Measurements from ENCODE around the gene SLC39A3.
A peak's percentile ranks its signal among the peaks of the same experiment; 100 is the strongest.

SLC39A3 gene

DNA sequence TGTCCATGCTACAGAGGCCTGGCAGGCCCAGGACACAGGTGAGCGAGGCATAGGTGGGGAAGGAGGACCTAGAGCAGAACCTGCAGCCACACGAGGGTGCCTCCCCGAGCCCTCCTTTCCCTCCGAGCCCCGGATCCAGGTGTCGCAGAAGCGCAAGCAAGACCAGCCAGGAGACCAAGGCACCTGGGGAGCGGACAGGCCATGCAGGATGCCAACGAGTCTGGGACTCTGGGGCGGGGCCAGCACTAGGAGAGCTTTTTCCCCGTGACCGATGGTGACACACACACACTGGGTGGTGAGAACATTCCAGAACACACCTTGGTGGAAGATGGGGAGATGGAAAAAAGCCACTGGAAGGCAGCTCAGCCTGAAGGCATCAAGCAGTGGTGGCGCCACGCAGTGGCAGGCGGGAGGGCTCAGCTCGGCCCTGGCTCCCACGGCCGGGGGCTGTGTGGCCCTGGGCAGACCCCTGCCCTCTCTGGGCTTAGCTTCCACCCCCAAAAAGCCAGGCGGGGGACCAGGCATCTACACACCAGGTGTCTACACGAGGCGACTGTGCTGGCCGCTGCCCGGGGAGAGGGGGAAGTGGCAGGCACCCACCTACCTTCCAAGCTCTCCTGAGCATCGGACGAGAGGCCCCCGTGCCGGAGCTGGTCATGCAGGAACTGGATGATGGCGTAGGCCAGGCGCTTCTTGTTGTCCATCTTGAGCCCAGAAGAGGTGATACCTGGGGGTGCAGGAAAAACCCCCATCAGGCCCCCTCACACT is 28.7 kb upstream of the SLC39A3 start:
- peak; percentile 10 for DNase-seq (ENCODE audit: low spot score)

DNA sequence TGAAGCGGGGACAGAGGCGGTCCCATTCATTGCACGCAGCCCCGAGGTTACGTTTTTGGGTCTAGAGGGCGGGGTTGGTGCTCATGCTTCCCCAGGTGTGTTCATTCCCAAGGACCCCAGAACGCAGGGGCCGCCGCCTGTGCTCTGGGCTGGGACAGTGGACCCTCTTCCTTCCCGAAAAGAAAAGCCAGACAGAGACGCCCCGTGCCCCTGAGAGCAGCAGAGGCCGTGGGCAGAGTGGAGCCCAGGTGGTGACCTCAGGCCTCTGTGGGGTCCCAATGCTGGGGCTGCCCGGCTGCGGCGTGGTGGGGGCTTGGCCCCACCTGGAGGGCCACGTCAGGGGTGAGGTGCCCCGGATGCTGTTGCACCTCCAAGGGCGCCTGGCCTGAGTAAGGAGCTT is 27.9 kb upstream of the SLC39A3 start:
- DNase-seq (ENCODE audit: low spot score) = no peak

DNA sequence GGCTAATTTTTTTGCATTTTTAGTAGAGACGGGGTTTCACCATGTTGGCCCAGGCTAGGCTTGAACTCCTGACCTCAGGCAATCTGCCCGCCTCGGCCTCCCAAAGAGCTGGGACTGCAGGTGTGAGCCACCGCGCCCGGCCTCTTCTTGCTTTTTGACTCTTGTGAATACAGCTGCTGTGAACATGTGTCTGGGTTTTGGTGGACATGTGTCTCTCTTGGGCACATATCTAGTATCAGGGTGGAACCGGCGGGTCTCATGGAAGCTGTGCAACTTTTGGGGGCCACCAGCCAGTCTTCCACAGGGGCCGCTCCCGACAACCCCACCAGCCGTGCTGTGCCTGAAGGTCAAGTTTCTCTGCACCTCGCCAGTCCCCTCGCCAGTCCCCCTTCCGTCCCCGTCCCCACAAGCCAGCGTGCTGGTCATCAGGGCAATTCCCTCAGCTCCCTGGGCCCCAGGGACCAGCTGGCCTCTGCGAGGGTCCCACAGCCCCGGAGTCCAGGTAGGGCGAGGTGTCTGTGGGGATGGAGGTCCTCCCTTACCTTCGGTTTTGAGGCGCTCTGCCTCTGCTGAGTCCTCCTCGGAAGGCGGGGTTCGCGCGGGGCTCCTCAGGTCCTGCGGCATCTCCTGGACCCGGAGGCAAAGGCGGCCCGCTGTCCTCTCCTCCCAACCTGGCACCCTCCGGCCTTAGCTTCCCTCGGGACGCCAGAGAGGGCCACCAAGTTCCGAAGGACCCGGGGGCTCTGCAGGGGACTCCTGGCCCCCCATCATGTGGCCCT is 27.0 kb upstream of the SLC39A3 start:
- no peak for DNase-seq (ENCODE audit: low spot score)

DNA sequence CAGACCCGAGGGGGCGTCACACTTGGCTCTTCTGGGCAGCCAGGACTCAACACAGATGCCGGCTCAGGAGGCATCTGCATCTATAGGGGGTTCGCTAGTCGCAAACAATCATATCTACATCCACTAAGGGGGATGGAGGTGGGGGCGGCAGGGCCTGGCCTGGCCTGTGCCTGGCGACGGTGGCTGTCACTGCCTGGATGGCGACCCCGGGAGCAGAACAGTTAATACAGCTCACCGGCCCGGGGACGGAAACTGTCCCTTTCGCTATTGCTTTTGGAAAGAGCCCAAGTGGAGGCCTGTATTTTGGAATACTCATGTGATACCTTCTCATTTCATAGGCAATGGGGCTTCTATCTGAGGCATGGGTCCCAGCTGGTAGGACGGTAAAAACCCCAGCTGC is 25.6 kb upstream of the SLC39A3 start:
- DNase-seq (ENCODE audit: low spot score) = no peak

DNA sequence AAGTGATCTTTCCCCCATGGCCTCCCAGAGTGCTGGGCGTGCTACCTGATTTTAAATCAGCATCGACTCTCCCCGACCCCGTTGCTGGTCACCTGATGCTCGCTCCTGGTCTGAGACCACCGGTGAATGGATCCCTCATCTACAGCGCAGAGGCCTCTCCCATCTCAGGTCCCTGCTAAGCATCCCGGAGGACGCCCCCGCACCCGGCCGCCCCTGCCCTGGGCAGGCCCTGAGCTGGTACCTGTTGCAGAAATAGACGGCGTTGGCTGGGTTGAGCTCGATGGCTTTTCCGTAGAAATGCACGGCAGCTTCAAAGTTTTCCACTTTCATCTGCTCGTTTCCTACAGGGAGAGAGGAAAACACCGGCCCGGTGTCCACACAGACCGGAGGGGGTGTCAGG is 25.1 kb upstream of the SLC39A3 start:
- no peak for DNase-seq (ENCODE audit: low spot score)

DNA sequence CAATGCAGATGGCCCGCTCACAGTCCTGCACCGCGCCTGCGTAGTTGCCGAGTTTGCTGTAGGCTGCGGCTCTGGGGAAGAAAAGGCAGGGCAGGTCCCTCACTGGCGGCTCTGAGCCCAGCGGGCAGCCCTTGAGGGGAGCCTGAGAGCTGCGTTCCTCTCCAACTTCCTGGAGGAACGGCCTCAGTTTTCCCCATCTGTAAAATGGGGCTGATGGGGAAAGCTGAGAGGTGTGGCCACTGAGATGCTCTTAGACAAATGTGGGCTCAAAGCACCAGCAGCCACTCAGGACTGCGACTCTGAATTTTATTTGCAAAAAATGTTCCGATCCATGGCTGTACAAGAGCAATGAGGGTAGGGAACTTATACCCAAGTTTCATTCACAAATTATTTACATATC is 23.9 kb upstream of the SLC39A3 start:
- no peak for DNase-seq (ENCODE audit: low spot score)

DNA sequence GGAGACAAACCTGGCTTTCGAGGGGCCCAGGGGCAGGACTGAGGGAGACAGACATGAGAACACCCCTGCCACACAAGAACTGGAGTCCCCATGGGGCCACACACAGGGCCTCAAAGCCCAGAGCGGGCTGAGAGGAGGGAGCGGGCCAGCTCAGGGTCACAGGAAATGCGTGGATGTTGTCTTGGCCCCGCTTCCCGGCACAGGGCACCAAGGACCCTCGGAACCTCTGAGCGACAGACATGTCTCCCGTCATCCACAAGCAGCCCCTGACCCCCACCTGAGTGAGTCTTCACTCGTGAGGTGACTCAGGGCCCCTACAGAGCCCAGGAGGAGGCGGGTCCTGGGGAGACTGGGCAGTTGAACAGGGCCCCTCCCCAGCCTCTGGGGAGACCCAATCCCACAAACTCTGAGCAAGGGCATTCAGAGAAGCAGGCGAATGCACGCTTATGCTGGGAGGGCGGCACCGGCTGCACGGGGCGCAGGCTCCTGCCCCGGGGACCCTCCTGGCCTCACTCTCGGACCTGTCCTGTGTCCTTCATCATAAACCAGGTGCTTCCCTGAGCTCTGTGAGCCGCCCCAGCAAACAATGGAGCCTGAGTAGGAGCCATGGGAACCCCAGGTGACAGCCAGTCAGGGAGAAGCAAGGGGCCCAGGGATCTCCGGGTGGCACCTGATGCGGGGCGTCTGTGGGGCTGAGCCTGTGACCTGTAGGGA is 23.1 kb upstream of the SLC39A3 start:
- no peak for DNase-seq (ENCODE audit: low spot score)

DNA sequence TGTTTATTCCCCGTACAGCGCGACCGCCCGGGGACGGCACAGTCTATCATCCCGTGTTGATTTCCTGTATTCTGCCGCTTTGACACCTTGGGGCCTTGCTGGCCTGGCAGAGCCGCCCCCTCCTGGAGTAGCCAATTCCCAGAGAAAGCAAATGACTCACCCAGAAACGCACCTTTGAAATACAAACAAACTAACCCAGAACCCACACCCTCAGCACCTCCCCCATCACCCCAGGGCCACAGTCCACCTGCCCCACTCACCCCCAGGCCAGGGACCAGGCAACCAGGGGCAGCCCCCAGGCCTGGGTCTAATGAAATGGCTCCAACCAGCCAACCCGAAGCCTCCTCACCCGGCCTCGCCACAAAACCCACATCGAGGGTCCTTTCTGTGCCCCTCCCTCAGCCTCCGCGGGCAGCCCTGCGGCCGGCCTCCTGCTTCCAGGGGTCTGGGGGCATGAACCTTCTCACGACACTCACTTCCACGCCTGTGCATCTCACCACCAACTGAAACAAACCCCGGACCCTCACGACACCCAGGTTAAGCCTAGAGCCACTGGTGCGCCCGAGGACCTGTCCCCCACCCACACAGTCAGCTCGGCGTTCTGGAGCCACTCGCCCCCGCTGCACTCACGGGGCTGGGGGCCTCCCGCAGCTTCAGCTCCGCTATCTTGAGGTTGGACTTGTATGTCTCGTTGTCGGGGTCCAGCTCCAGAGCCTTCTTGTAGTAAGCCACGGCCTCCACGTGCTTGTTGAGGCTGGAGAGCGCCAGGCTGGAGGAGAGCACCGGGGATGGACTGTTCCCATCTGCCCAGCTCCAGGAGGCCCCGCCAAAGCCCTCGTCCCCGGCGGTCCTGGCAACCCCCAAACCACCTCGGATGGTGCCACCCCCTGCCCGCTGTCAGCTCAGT is 22.3 kb upstream of the SLC39A3 start:
- DNase-seq (ENCODE audit: low spot score) = no peak

DNA sequence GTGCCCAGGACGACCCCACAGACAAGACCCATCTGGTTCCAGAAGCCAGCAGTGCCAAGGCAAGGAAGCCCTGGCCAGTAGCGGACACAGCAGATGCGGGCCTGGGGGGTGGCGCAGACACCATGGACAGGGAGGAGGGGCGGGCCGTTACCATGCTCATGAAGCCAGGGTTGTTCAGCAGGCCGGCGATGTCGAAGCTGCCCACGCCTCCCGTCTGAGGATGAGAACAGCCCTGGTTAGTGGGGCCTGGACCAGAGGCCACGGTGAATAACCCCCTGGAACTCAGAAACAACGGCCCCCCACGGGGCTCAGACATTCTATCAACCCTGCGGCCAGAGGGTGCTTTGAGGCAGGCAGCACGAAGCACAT is 21.5 kb upstream of the SLC39A3 start:
- no peak for DNase-seq (ENCODE audit: low spot score)

DNA sequence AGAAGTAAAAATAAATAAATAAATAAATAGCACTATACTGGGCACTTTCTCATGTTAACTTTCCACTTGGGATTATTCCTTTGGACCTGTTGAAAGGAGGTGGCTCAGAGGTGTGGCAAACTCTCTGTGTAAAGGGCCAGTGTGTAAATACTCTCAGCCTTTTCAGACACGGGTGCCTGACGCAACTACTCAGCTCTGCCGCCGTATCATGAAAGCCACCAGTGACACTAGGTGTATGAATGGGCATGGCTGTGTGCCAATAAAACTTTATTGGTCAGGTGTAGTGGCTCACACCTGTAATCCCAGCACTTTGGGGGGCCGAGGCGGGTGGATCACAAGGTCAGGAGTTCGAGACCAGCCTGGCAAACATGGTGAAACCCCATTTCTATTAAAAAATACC is 20.1 kb upstream of the SLC39A3 start:
- DNase-seq (ENCODE audit: low spot score) = no peak

DNA sequence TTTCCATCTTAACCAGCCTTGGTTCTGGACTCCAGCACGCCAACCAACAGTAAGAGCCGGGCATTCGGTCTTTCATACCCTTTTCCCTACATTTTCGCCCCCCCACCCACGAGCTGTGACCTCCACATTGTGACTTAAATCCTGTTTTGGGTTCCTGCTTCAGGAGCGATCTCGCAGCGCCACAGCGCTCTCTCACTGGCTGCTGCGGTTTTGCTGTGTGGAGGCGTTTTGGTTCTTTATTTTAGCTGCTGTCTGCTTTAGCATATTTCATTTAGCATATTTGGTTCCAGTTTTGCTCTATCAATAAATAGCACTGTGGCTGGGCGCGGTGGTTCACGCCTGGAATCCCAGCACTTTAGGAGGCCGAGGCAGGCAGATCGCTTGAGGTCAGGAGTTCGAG is 19.5 kb upstream of the SLC39A3 start:
- DNase-seq (ENCODE audit: low spot score) = no peak

DNA sequence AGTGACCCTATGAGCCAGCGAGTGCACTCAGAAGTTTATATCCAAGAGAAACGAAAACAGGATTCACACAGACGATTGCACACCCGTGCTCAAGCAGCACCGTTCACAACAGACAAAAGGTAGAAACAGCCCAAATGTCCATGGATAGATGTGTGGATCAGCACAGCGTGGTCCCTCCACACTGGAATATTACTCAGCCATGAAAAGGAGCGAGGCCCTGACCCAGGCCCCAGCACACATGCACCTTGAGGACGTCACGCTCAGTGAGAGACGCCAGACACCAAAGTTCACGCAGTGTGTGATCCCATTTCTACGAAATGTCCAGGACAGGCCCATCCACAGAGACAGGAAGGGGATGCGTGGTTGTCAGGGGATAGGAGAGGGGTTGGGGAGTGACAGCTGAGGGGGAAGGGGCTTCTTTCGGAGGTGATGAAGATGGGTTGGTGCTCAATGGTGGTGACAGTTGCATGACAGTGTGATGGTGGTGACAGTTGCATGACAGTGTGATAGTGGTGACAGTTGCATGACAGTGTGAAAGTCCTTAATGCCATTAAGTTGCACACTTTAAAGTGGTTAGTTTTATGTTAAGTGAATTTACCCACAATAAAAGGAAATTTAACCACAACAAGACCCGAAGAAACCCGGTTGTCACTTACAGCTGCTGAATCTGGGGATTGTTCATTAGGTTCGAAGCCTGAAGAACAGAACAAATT is 18.9 kb upstream of the SLC39A3 start:
- DNase-seq (ENCODE audit: low spot score) = no peak

DNA sequence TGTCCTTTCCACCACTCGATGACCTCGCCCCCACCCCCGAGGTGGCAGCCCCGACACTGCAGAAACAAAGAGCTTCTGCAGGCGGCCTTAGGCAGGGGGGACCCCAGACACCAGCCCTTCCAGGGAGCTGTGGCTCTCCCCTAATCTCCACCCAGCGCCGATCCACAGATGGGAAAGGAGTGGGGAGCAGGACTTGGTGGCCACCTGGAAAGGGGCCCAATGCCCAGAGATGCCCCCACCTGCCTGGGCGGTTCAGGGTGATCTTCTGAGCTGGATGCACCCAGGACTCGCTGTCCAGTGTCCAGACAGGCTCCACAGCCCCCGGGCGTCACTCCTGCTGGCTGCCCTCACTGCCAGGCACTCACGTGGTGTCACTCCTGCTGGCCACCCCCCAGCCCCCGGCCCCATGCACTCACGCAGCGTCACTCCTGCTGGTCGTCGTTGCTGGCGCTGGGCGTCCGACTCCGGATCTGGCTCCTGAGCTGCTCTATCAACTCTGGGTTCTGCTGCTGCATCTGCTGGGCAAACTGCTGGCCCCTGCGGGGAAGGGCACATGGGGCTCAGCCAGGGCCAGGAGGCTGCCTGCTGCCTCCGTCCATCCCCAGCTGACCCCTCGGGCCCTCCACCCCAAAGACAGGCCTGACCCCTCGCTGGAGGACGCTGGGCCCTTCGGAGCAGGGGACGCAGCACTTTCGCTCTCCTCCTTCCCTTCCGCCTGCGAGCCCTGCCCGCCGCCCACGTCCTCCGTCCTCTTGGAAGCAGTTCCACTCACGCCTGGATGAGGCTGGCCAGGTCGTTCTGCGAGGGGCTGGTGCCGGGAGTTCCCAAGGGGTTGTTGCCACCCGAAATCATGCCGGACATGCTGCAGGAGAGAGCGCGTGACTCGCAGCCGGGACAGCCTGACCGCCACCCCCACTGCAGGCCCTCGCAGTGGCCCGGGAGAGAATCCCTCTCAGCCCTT is 17.4 kb upstream of the SLC39A3 start:
- DNase-seq (ENCODE audit: low spot score) = no peak

DNA sequence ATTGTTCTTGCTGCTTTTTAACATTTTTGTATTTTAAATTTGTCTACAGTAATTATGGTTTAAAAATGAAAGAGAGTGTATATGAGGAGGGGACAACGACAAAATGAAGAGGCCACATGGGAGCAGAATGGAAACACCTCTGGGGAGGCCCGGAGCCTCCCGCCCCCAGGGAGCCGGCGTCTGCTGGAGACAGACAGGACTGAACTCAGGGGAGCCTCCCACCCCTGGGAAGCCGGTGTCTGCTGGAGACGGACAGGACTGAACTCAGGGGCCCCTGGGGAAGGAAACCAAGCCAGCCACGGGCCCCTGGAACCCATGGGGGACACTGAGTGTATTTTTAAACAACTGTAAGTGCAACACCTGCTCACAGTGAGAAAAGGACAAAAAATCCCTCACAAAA is 16.7 kb upstream of the SLC39A3 start:
- no peak for DNase-seq (ENCODE audit: low spot score)

DNA sequence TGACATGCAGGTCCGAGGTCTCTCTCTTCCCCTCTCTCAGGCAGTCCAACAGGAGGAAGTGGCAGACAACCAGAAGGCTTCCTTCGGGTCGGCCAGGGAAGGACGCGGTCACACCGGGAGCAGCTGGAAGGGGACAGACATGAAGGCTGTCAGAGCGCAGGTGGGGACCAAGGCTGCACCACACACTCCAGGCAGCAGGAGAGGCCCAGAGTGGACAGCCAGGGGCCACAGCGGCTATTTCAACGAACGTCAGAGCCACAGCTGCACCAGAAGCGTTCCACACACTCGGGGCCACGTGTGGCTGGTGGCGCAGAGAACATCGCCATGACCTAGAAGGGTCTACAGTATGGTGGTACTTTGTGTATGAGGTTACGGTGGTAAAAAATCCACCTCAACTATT is 16.0 kb upstream of the SLC39A3 start:
- DNase-seq (ENCODE audit: low spot score) = no peak

DNA sequence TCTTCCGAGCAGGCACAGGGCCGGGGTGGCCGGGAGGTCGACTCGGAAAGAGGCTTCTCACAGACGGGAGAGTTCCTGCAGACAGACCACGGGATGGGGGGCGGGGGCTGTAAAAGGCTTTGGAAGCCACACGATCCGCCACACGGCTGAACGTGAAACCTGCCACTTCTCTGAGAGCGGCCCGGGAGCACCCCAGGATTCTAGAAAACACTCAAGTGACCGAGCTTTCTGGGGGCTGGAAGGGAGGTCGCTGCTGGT is 15.6 kb upstream of the SLC39A3 start:
- no peak for DNase-seq (ENCODE audit: low spot score)

DNA sequence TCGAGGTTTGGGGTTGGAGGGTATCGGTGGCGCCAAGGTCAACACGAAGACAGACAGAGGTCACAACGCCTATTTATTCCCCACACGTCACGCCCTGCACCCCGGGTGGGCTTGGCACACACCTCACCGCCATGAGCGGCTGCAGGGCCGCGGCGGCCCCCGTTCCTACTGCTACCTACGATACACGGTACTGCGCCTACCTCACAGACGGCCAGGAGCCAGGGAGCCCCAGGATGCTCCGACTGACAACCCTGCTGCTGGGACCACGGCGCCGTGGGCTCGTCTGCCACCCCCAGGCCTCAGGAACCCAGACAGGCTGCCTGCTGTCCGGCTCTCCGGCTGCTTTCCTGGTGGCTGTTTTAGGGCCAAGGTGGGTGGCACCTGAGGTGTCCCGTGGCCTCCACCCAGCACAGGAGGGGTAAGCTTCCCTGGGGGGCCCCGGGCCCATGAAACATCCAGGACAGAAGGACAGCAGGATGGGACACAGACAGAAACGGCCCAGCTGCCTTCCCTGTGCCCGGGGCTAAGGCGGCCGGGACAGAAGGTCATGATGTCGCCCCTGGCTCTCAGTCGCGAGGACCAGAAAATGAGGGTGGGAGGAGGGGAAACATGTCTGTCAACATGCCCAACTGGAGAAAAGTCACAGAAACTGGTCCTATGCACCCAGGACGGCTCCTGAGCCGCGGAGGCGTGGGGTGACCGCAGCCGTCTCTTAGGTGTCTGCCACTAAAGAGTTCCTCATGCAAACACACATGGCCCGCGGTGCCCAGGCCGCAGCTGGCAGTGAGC is 15.0 kb upstream of the SLC39A3 start:
- no peak for DNase-seq (ENCODE audit: low spot score)

DNA sequence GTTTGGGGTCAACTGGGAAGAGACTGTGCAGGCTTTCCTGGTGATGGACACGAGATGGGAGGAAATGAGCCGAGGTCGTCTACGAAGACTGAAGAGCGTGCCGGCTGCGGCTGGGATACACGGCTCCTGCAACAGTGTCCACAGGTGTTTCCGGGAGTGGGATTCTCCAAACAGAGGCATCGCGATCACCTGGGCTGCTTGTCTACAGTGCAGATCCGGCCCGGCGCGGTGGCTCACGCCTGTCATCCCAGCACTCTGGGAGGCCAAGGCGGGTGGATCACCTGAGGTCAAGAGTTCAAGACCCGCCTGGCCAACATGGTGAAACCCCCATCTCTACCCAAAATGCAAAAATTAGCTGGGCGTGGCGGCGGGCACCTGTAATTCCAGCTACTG is 11.6 kb upstream of the SLC39A3 start:
- DNase-seq (ENCODE audit: low spot score) = no peak

DNA sequence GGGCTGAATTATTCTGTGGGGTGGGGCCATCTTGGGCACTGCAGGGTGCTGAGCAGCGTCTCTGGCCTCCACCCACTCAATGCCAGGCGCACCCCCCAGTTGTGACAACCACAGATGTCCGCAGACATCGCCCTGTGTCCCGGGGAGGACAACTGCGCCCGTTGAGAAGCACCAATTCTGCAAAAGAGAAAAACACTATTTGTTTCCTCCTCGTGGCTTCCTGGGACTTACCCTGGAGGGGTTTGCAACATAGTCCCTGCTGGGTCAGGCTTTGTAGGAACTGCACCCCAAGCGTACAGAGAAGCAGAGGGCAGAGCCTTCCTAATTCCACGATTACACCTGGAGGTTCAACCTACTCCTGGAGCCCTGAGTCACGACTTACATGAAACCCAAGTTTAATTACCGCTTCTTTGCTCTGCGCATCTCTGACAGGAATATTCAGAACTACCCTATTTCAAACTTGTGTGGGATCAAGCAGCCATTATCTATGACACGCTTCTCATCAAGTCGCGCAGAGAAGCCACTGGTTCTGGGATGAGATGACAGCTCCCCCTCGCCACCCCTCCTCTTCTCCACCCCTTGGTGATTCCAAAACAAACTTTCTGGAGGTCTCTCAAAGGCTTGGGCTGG is 11.1 kb upstream of the SLC39A3 start:
- DNase-seq (ENCODE audit: low spot score) = no peak

All from kidney tubule cell (primary cell).